PC-3 (cell line): Measurements from ENCODE around the gene RNF123.
"Not testable (repeated sequence)": the region's sequence is repeated elsewhere in the genome, so short reads cannot be mapped to it uniquely, and the experiment has no call there.

Source experiments
- EZH2 ChIP-seq: fragments of 300-600 bp; sonication (generic); IDR thresholded peaks from one replicate; pipeline ENCODE4 v1.6.1; 2017; ENCODE audit warnings: antibody characterized with exemption, mild to moderate bottlenecking, low read length; ENCODE audit not compliant: unreplicated experiment
- TF ChIP-seq, protein P1 (sequence below): fragments of 300-600 bp; sonication (generic); conservative IDR thresholded peaks from 2 replicates; pipeline ENCODE4 v1.5.1; 2017; ENCODE audit warnings: antibody characterized with exemption, low read depth, mild to moderate bottlenecking, low read length

DNA sequence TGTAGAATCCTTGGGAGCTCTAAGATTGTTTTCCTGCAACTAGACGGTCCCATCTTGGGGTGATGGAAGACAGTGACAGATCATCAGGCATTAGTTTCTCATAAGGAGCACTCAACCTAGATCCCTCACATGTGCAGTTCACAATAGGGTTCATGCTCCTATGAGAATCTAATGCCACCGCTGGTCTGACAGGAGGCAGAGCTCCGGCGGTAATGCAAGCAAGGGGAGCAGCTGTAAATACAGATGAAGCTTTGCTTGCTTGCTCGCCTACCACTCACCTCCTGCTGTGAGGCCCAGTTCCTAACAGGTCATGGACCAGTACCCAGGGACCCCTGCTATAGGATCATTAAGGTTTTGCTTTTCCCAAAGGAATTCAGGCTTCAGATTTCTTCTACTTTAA lies 59.5 kb downstream of the RNF123 start:
- TF ChIP-seq, protein P1, sequence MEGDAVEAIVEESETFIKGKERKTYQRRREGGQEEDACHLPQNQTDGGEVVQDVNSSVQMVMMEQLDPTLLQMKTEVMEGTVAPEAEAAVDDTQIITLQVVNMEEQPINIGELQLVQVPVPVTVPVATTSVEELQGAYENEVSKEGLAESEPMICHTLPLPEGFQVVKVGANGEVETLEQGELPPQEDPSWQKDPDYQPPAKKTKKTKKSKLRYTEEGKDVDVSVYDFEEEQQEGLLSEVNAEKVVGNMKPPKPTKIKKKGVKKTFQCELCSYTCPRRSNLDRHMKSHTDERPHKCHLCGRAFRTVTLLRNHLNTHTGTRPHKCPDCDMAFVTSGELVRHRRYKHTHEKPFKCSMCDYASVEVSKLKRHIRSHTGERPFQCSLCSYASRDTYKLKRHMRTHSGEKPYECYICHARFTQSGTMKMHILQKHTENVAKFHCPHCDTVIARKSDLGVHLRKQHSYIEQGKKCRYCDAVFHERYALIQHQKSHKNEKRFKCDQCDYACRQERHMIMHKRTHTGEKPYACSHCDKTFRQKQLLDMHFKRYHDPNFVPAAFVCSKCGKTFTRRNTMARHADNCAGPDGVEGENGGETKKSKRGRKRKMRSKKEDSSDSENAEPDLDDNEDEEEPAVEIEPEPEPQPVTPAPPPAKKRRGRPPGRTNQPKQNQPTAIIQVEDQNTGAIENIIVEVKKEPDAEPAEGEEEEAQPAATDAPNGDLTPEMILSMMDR: not testable (repeated sequence)
- not testable (repeated sequence) for TF ChIP-seq EZH2
